Measurements from ENCODE around the gene RSBN1L.

Gene RSBN1L

GRCh38 chr7:77727936-77728701 is 31.9 kb downstream of the RSBN1L start:
- DNase-seq (ENCODE audit: low read depth in 2 of 3, low spot score in 1 of 3) = no peak

DNA sequence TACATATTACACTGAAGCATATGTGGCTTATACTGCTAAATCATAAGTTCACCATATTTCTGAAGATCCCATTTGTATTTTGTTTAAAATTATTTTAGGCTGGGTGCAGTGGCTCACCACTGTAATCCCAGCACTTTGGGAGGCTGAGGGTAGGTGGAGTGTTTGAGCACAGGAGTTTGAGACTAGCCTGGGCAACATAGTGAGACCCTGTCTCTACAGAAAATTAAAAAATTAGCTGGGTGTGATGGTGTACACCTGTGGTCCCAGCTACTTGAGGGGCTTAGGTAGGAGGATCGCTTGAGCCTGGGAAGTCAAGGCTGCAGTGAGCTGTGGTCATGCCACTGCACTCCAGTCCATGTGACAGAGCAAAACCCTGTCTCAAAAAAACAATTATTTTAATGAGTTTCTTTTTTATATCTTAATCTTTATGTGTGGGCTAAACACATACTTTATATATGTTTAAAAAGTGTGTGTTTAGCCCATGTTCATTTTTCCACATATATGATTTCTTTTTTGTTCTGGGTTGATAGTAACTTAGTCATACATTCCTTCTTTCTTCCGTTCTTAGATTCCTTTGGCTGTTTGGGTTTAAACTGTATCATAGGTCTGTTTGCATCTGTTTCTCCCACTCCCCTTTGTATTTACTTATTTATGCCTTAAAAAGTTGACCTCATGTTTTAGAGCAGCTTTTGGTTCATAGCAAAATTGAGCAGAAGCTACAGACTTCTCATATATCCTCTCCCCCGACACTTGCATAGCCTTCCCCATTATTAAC is 33.5 kb downstream of the RSBN1L start:
- no peak for DNase-seq (ENCODE audit: low read depth in 2 of 3, low spot score in 1 of 3)

DNA sequence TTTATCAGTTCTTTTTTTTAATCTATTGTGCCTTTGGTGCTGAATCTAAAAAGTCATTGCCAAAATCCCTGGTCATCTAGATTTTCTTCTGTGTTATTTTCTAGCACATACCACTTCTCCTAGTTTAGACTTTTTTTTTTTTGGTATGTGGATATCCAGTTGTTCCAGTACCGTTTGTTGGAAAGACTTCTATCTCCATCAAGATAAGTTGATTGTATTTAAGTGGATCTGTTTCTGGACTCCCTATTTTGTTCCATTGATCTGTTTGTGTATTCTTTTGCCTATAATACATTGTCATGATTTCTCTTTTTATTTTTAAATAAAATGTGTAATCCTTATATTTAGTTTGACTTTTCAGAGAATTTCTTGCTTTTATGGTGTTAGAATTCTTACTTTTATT is 35.5 kb downstream of the RSBN1L start:
- DNase-seq (ENCODE audit: low read depth in 2 of 3, low spot score in 1 of 3) = no peak

- DNase-seq (ENCODE audit: low read depth in 2 of 3, low spot score in 1 of 3) = no peak
Observed at GRCh38 chr7:77734659-77735421, 38.6 kb downstream of the RSBN1L start.

DNA sequence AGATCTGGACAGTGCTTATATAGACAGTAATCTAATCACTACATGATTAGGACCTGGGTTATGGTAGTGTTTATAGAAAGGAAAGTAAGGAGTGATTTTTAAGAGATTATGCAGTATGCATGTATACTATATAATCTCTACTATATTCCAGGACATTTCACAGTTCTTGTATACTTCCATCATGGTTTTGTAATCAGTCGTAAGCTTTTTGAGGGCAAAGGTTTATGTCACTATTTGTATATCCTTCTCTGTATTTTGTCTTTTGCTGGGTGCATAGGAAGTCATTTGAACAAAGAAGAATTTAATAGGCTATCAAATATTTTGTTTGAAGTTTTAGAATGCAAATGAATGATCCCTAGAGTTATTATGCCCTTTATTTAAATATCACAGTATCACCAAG is 39.2 kb downstream of the RSBN1L start:
- no peak for DNase-seq (ENCODE audit: low read depth in 2 of 3, low spot score in 1 of 3)

- DNase-seq (ENCODE audit: low read depth in 2 of 3, low spot score in 1 of 3) = no peak
Observed at GRCh38 chr7:77736991-77737390, 40.7 kb downstream of the RSBN1L start.

DNA sequence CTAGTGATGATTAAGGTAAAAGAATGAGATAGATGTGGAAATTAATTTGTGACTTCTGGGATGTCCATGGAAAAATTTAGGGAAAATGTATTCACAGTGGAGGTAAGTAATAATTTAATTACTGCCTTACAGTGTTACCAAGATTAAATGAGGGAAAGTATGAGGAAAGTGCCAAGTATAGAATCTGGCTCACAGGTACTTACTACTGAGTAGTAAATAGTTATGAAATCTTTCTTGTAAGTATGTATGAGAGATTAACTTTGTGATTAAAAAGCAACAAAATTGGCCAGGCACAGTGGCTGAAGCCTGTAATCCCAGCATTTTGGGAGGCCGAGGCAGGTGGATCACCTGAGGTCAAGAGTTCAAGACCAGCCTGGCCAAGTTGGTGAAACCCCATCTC is 42.1 kb downstream of the RSBN1L start:
- no peak for DNase-seq (ENCODE audit: low read depth in 2 of 3, low spot score in 1 of 3)

GRCh38 chr7:77738871-77739270 is 42.6 kb downstream of the RSBN1L start:
- DNase-seq (ENCODE audit: low read depth in 2 of 3, low spot score in 1 of 3) = no peak

GRCh38 chr7:77740257-77740656 is 44.0 kb downstream of the RSBN1L start:
- DNase-seq (ENCODE audit: low read depth in 2 of 3, low spot score in 1 of 3) = no peak

DNA sequence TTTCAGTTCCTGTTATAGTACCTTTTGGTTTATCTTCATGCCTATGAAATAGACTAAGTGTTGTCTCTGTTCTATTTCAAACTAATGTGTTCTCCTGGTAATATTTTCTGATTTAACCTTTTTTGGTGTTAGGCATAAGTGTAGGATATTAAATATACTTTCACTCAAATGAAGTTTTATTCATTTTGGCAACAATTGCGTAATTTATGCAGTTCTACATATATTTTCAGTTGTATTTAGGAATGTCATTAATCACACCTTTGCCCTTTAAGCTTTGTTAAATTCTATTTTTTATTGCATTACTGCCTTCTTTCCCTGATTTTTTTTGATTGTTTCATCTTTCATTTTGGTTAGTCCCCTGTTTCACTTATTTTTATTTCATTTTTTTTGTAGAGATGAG is 47.3 kb downstream of the RSBN1L start:
- no peak for DNase-seq (ENCODE audit: low read depth in 2 of 3, low spot score in 1 of 3)

DNA sequence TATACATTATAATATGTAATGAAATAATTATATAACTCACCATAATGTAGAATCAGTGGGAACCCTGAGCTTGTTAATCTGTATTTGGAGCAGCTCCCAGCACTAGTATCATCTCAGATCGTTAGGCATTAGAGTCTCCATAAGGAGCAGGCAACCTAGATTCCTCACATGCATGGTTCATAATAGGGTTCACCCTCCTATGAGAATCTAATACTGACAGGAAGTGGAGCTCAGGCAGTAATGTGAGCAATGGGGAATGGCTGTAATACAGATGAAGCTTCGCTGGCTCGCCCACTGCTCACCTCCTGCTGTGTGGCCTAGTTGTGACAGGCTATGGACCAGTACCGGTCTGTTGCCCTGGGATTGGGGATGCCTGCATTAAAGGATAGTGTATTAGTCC is 49.5 kb downstream of the RSBN1L start:
- DNase-seq (ENCODE audit: low read depth in 2 of 3, low spot score in 1 of 3) = no peak

DNA sequence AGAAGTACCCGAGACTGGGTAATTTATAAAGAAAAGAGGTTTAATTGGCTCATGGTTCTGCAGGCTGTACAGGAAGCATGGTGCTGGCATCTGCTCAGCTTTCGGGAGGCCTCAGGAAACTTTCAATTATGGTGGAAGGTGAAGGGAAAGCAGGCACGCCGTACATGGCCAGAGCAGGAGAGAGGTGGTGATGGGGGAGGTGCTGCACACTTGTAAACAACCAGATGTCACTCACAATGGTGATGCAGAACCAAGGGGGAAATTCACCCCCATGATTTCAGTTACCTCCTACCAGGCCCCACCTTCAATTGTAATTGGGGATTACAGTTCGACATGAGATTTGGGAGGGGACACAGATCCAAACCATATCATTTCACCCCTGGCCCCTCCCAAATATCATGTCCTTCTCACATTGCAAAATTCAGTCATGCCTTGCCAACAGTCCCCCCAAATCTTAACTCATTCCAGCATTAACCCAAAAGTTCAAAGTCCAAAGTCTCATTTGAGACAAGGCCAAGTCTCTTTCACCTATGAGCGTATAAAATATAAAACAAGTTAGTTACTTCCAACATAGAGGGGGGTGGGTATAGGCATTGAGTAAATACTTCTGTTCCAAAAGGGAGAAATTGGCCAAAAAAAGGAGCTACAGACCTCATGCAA is 50.0 kb downstream of the RSBN1L start:
- no peak for DNase-seq (ENCODE audit: low read depth in 2 of 3, low spot score in 1 of 3)

DNA sequence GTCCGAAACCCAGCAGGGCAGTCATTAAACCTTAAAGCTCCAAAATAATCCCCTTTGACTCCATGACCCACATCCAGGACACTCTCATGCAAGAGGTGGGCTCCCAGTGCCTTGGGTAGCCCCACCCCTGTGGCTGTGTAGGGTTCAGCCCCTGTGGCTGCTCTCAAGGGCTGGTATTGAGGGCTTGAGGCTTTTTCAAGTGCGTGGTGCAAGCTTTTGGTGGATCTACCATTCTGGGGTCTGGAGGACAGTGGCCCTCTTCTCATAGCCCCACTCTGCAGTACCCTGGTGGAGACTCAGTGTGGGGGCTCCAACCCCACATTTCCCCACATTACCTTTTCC is 50.5 kb downstream of the RSBN1L start:
- DNase-seq (ENCODE audit: low read depth in 2 of 3, low spot score in 1 of 3) = no peak

DNA sequence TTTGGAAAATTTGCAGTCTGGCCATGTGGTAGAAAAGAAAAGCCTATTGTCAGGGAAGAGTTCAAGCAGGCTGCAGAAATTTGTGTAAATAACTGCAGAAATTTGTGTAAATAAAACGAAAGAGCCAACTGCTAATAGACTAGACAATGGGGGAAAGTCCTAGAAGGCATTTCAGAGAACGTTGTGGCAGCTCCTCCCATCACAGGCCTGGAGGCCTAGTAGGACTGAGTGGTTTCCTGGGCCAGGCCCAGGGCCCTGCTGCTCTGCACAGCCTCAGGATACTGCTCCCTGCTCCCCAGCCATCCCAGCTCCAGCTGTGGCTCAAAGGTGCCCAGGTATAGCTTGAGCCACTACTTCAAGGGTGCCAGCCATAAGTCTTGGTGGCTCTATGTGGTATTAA is 50.9 kb downstream of the RSBN1L start:
- DNase-seq (ENCODE audit: low read depth in 2 of 3, low spot score in 1 of 3) = no peak

GRCh38 chr7:77747718-77748117 is 51.5 kb downstream of the RSBN1L start:
- no peak for DNase-seq (ENCODE audit: low read depth in 2 of 3, low spot score in 1 of 3)

GRCh38 chr7:77752016-77752415 is 55.8 kb downstream of the RSBN1L start:
- DNase-seq (ENCODE audit: low read depth in 2 of 3, low spot score in 1 of 3) = no peak

- DNase-seq (ENCODE audit: low read depth in 2 of 3, low spot score in 1 of 3) = no peak
Observed at GRCh38 chr7:77753173-77753572, 56.9 kb downstream of the RSBN1L start.

GRCh38 chr7:77757589-77757988 is 61.3 kb downstream of the RSBN1L start:
- no peak for DNase-seq (ENCODE audit: low read depth in 2 of 3, low spot score in 1 of 3)

GRCh38 chr7:77759294-77759889 is 63.1 kb downstream of the RSBN1L start:
- peak; percentile 18 to 90 (median 42) for DNase-seq (ENCODE audit: low read depth in 2 of 3, low spot score in 1 of 3)

DNA sequence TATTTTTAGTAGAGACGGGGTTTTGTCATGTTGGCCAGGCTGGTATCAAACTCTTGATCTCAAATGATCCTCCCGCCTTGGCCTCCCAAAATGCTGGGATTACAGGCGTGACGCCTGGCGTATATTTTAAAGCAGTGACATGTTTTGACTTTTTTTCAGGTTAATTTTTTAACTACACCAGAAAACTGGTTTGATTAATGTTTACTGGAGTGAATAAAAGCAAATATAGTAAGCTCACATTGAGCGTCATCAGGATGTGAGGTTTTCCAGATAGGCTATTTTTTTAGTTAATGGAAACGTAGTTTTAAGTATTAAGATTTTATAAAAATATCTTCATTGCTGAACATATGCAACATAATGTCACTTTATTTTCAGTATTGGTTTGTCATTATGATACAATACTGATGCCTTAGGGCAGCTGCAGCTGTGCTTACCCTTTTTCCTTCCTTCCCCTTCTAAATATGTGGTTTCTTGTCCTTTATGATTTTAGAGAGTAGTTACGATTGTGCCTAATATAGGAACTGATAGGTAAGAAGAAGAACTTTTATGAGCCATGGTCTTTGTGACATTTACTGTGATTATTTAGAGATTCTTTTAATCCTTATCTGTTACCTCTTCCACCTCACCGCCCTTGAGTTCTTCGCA is 64.7 kb downstream of the RSBN1L start:
- DNase-seq (ENCODE audit: low read depth in 2 of 3, low spot score in 1 of 3) = no peak

DNA sequence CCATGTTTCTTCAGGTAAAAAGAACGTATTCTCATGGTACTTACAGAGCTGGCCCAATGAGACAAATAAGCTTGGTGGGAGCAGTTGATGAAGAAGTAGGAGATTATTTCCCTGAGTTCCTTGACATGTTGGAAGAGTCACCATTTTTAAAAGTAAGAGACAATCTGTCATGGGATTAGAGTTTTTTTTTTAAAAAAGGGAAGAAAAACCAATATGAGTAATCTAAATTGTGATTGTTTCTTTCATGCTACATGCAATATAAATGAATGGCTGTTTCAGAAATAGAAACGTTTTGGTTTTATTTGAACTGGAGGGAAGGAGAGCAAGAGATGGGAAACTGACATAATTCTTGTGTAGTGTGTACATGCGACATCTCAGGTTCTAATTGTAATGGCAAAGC is 69.2 kb downstream of the RSBN1L start:
- DNase-seq (ENCODE audit: low read depth in 2 of 3, low spot score in 1 of 3) = no peak
